H7 (cell line): Measurements from ENCODE around the gene ACAD9. TPM values are rescaled to one million over a fixed set of nuclear protein-coding genes. Genes with fewer than 3 reads are reported as not detected.

Experiments used
- DNase-seq: peaks from one replicate; pipeline ENCODE4 v3.0.0; 2012
- H3K27me3 ChIP-seq: 2 replicates; pipeline ENCODE4 v1.6.0; 2011; ENCODE audit warnings: mild to moderate bottlenecking, low read length; ENCODE audit not compliant: control insufficient read depth, insufficient read depth
- H3K36me3 ChIP-seq: replicated peaks from 2 replicates; pipeline ENCODE4 v1.5.1; 2011; ENCODE audit warnings: low read length; ENCODE audit not compliant: control insufficient read depth, insufficient read depth
- H3K4me3 ChIP-seq: 2 replicates; pipeline ENCODE4 v1.5.1; 2011; ENCODE audit warnings: low read depth, mild to moderate bottlenecking, control low read depth, low read length, moderate library complexity; ENCODE audit not compliant: insufficient read depth
- total RNA-seq: library from RNA; depleted of rRNA; stranded (reverse); fragments of >200 nt; shearing (Covaris generic); gene quantifications from 2 replicates; pipeline ENCODE4 v1.2.3, GENCODE V29; 2014

The ACAD9 gene
- total RNA-seq, 1 experiment from 2014 or later, result 20.1 TPM

DNA sequence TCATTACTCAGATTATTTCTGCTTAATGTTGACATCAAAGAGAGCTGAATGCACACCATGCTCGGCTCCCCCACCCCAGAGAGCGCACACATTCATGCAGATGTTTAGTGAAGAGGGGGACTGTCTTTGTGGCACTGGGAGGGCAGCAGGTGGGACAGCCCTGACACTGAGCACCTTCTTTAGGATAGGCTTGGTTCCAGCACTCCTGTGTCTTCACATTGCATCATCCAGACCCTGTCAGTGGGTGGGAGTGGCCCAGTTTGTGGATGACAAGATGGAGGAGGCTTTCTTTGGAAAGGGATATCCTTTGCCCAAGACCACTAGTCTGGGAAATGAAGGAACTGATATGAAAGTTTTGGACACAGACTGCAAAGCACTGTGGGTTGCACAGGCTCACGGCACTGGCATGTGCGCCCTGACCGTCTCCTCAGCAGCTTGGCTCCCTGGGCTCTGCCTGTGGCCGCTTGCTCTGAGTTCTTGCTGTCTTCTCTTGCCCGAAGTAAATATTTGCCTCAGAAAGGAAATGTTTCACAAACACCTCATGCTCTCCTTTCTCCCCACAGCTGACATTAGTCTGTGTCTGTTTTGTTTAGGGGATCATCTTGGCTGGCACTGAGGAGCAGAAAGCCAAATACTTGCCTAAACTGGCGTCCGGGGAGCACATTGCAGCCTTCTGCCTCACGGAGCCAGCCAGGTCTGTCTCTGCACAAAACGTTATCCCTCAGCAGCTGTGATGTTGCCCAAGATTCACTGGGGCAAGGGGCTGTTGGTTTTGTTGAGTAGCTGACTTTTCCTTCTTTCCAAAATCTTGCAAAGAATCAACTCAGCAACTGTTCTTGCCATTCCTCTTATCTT lies 16.6 kb downstream of the ACAD9 start:
- peaks cover 43% of the 10 kb centered on the region for H3K36me3 ChIP-seq
- DNase-seq, result no peak
- no peaks in the 10 kb centered on the region for H3K27me3 ChIP-seq
- no peak overlapping the region for H3K4me3 ChIP-seq

DNA sequence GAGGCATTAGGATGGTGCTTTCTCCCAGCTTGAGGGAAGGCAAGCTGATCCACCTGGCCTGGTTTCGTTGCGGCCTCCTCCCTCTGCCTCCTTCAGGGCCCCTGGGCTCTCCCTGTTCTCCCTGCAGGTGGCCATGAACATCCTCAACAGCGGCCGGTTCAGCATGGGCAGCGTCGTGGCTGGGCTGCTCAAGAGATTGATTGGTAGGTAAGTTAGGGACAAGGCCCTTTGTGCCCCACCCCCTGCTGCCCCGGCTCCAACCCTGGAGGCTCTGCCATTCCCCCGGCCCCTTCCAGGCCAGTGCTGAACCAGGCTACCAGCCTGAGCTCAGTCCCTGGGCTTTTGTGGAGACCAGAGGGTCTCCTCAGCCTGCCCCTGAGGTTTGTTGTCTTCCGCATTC lies 23.0 kb downstream of the ACAD9 start:
- H3K4me3 ChIP-seq, result no peak overlapping the region
- H3K27me3 ChIP-seq, result no peaks in the 10 kb centered on the region
- no peak for DNase-seq
- H3K36me3 ChIP-seq, result peaks cover 45% of the 10 kb centered on the region

DNA sequence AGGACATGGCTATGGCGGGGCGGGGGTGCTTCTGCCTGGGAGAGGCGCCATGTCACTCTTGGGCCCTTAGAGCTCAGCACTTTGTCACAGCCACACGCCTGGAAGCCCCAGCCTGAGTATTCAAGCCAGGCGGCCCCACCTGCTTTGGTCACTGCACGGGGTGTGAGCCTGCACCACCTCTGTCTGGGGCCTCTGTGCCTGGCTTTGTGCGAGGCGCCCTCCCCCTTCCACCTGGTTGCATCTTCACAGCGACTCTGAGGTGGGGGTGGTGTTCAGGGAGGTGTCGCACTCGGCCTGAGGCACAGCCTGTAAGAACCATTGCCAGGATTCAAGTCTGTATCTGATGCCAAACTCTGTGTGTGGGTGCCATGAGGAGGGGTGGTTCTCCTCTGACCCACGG lies 24.1 kb downstream of the ACAD9 start:
- DNase-seq, result no peak
- Histone ChIP-seq H3K4me3 (no peak overlapping the region), H3K36me3 (peaks cover 46% of the 10 kb centered on the region), H3K27me3 (no peaks in the 10 kb centered on the region)

DNA sequence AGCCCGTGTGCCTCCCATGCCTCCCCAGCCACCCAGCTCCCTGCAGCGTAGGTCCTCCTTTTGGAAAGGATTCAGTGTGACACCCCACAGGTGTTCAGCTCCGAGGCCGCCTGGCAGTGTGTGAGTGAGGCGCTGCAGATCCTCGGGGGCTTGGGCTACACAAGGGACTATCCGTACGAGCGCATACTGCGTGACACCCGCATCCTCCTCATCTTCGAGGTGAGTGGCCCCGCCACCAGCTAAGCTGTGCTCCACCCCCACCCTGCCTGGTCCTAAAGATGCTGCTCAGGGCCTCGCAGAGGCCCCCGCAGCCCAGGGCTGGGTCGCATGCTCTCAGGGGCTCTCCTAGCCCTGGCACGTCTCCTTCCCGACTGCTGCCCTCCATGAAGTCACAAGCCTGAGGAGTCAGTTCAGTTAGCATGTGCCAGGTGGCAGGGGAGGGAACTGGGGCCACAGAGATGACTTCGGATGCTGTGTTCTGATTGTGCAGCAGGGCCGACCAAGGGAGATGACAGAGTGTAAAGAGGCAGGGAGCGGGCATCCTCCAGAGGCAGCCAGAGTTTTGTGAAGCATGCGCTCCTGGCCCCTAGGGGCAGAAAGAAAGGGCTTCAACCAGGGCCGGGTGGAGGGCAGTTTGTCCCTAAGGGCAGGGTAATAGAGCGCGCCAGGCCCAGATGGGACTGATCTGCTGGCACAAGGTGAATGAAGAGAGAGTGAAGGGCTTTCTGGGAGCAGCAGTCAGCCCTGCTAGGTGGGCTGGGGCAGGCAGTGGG lies 26.8 kb downstream of the ACAD9 start:
- no peak for DNase-seq

DNA sequence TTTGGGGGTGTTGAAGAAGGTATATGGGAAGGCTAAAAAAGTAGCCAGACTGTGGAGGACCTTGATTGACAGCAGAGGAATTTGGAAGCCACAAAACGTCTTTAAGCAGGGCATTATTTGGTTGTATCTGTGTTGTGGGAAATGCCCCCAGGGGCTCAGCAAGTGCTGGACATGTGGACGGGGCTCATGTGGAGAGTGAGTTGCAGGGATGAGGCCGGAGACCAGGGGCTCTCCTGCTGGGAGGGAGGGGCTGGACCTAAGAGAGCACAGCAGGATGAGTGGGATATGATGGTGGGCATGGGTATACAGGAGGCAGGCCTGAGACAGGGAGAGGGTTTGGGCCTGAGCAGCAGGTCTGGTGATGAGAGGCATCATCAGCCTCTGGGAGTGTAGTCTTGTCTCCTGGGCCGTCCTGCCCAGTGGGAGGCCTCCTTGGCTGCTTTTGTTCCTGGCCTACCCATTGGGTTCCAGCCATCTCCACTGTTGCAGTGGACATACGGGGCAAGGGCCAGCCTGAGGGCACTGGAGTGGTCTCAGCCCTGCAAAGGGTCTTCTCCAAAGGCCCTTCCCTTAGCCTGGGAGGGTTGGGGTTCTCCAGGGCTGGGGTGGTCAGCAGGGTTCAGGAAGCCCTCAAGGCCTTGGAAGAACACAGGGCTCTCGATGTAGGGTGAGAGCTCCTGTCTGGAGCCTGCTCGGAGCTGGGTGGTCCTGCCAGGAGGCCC lies 27.5 kb downstream of the ACAD9 start:
- no peak for DNase-seq
- H3K4me3 ChIP-seq, result no peak overlapping the region
- H3K27me3 ChIP-seq, result no peaks in the 10 kb centered on the region
- H3K36me3 ChIP-seq, result peaks cover 36% of the 10 kb centered on the region

More for the DNA sequence above, 26.8 kb downstream of the ACAD9 start:
- Histone ChIP-seq H3K4me3 (no peak overlapping the region), H3K36me3 (peaks cover 40% of the 10 kb centered on the region), H3K27me3 (no peaks in the 10 kb centered on the region)

DNA sequence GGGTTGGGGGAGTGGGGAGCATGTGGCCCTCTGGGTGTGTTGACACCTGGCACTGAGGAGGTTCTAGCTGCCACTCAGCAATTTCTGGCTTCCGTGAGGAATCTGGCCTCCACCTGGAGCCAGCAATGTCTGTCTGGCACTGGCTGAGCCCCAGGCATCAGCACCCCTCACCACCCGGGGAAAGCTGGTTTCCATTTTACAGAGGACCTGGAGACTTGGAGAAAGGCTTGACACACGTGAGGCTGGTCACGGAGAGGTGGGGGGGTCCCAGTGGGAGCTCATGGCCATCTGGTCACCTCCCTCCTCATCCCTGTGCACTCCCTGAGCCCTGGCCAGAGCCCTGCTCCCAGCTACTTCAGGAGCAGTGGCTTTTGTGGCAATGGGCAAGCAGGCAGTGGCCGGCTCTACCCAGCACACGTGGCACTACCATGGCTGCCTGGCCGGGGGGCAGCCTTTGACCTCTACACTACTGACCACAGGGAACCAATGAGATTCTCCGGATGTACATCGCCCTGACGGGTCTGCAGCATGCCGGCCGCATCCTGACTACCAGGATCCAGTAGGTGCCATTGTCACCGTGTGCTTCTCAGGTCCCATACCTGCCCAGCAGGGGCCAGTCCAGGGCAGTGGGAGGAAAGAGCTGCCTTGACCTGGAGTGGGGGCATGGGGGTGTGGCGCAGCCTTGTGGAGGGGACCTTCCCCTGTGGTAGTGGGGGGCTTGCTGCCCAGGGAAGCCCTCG lies 28.5 kb downstream of the ACAD9 start:
- no peak for DNase-seq
- no peaks in the 10 kb centered on the region for H3K27me3 ChIP-seq
- peaks cover 39% of the 10 kb centered on the region for H3K36me3 ChIP-seq
- no peak overlapping the region for H3K4me3 ChIP-seq

DNA sequence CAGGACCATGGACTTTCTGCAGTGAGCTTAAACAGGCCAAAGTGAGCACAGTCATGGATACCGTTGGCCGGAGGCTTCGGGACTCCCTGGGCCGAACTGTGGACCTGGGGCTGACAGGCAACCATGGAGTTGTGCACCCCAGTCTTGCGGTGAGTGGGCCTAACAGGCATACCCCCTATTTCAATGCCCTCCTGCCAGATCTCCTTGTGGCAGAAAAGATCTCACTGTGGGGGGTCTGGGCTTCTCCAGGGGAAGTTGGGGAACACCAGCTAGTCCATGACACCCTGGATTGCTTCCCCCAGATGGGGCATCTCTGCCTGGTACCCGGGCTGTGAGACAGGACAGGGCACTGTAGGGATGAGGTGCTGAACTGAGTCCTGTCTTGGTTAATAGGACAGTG lies 29.5 kb downstream of the ACAD9 start:
- Histone ChIP-seq H3K36me3 (peaks cover 38% of the 10 kb centered on the region), H3K4me3 (no peak overlapping the region), H3K27me3 (no peaks in the 10 kb centered on the region)
- DNase-seq, result no peak

DNA sequence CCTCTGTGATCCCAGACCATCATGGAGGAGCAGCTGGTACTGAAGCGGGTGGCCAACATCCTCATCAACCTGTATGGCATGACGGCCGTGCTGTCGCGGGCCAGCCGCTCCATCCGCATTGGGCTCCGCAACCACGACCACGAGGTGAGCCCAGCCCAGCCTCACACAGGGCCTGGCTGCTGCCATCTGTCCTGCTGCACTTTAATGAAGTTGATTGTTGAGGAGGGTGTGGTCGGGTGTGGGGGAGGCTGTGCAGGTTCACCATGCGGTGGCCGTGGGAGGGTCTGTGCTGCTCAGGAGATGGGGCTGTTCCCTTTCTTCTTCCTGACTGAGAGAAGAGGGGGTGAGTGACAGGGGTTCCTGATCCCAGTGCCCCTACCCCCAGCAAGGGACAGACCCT lies 30.6 kb downstream of the ACAD9 start:
- DNase-seq, result no peak
- Histone ChIP-seq H3K4me3 (no peak overlapping the region), H3K36me3 (peaks cover 40% of the 10 kb centered on the region), H3K27me3 (no peaks in the 10 kb centered on the region)

DNA sequence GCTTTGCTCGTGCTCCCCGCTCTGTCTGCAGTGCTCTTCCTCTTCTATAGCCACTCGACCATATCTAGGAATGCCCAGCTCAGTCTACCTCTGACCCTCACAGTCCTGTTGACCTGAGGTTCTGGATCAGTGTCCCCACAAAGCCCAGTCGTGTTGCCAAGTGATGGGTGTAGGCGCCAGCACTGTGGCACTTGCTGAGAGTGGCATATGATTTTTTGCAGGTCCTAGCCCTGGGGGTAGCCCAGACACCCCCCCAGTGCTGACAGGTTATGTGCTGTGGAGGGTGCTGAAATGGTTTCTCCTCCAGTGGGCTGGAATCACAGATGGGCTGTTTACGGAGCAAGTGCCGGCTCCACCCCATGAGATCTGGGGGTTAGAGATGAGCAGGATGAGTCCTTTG lies 32.5 kb downstream of the ACAD9 start:
- no peaks in the 10 kb centered on the region for H3K27me3 ChIP-seq
- DNase-seq, result no peak
- peaks cover 42% of the 10 kb centered on the region for H3K36me3 ChIP-seq
- no peak overlapping the region for H3K4me3 ChIP-seq

DNA sequence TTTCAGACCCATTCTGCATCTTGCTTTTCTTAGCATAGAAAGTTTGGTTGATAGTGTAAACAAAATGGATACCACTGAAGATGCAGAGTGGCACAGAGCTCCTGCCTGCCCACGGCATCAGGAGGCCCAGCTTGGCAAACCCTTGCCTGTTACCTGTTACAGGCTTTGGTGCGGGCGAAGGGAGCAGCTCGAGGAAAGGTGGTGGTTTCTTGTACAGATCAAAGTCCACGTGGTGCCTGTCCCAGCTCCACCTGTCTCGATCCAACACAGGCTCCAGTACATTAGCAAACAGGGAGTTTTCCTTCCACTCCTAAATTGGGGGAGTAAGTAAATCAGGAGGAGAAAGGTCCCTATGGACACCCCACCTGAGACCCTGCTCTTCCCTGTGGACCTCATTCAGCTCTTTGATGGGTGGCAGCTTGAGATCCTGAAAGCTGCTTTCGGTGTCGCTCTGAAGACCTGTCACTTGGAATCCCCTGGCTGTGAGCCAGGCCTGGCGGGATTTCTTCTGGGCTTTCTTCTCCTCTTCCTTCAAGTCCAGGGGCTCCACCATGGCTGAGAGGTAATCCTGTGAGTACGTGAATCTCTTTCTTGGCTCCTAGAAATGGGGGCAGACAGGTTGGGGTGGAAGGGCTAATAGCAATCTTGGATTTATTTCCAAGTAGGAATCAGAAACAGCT lies 35.7 kb downstream of the ACAD9 start:
- peaks cover 35% of the 10 kb centered on the region for H3K36me3 ChIP-seq
- H3K27me3 ChIP-seq, result no peaks in the 10 kb centered on the region
- no peak for DNase-seq
- no peak overlapping the region for H3K4me3 ChIP-seq

DNA sequence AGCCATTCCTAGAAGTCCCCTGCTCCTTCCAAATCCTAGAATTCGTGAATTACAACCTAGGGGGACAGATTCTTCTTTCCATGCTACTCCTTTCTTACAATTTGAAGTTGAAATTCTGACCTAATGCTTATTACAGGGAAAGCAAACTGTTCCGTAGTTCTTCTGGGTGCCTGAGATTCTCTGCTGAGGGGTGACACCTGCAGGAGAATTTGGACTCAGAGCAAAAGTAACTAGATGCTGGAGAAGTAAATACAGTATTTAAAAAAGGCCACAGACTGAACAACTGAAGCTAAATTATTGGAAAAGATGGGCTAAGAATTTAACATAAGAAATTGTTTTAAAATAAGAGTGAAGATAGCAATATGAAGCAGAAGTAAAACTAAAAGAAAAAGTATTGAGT lies 37.9 kb downstream of the ACAD9 start:
- no peak overlapping the region for H3K4me3 ChIP-seq
- no peaks in the 10 kb centered on the region for H3K27me3 ChIP-seq
- DNase-seq, result no peak
- H3K36me3 ChIP-seq, result peaks cover 28% of the 10 kb centered on the region

DNA sequence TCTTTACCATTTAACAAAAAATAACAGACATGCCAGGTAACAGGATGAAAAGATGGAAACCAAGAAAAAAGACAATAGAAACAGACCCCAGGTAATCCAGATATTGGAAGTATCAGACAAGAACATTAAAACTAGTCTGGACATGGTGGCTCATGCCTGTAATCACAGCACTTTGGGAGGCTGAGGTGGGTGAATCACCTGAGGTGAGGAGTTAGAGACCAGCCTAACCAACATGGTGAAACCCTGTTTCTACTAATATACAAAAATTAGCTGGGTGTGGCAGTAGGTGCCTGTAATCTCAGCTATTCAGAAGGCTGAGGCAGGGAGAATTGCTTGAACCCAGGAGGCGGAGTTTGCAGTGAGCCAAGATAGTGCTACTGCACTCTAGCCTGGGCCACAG lies 40.6 kb downstream of the ACAD9 start:
- H3K27me3 ChIP-seq, result no peaks in the 10 kb centered on the region
- no peak overlapping the region for H3K4me3 ChIP-seq
- peaks cover 11% of the 10 kb centered on the region for H3K36me3 ChIP-seq
- DNase-seq, result no peak

DNA sequence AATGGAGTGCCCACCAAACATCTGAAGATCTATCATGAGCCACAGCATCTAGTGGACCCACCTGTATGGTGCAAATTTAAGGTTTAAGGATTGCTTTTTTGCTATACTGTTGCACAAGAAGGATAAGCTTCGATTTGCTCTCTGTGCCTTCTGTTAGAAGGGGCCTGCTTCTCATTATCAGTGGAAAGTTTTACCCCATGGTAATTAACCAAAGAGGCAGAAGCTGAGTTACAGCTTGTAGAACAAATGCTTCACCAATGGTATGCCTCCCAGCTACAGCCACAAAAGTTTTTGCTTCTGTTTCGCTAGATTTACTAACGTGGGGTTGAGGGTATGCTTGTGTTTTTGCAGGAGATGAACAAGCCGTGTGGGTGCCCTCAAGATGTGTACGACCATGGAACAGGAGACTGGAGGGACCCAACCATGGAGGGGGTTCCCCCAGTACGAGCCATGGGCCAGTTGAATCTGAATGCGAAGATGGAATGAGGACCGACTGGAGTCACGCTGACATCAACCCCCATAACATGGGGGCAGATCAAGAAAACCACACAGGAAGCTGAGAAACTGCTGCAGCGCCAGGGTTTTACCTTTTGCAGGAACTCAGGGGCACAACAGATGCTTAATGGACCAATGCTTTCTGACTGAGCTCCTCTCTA lies 43.5 kb downstream of the ACAD9 start:
- DNase-seq, result no peak
- Histone ChIP-seq H3K36me3 (no peaks in the 10 kb centered on the region), H3K27me3 (no peaks in the 10 kb centered on the region), H3K4me3 (no peak overlapping the region)
